ENCODE data around the gene ANKRD13A. TPM values are rescaled to one million over a fixed set of nuclear protein-coding genes. Genes with fewer than 3 reads are reported as not detected.
A peak's percentile ranks its signal among the peaks of the same experiment; 100 is the strongest.

Gene ANKRD13A
- total RNA-seq, 1 experiment from 2014 or later = 34.5 TPM

- Mint-ChIP-seq H3K4me1 (ENCODE audit: low read depth, unreplicated experiment) (peaks cover 11% of the 10 kb centered on the region), H3K9me3 (ENCODE audit: low read depth, unreplicated experiment) (no peaks in the 10 kb centered on the region), H3K4me3 (ENCODE audit: low read depth, unreplicated experiment) (no peak overlapping the region), H3K36me3 (ENCODE audit: insufficient read depth, unreplicated experiment) (peaks cover 16% of the 10 kb centered on the region), H3K27me3 (ENCODE audit: unreplicated experiment) (no peaks in the 10 kb centered on the region), H3K27ac (ENCODE audit: unreplicated experiment) (no peak overlapping the region)
- CTCF ChIA-PET = no interaction called here
- no peak for DNase-seq
- BruUV-seq (replicated peaks) = no TSS peak
- TF ChIP-seq CTCF (IDR thresholded peaks at IDR 0.05; ENCODE audit: unreplicated experiment) = no peak
- intact Hi-C loops (cut with micrococcal nuclease; ENCODE audit: unreplicated experiment) = no loop called here
Observed at GRCh38 chr12:110033888-110034287, 34.7 kb downstream of the ANKRD13A start.

- BruUV-seq (replicated peaks) = no TSS peak
Observed at GRCh38 chr12:110035534-110036104, 36.4 kb downstream of the ANKRD13A start.

DNA sequence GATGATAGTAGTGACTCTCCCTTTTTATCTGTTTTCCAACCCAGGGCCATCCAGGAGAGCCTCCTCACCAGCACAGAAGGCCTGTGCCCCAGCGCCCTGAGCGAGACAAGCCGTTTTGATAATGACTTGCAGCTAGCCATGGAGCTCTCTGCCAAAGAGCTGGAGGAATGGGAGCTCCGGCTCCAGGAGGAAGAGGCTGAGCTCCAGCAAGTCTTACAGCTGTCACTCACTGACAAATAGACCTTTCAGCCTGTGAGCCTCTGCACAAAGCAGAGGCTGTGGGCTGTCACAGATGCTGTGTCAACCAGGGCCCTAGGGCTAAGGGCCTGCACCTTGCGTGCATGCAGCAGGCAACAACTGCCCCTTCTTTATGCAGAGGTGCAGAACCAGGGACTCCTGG lies 38.1 kb downstream of the ANKRD13A start:
- intact Hi-C loops (cut with micrococcal nuclease; ENCODE audit: unreplicated experiment) = loop anchor here (5.0 kb wide), 1 partner anchor 35 kb away; no protein-coding TSS in a partner anchor

More at GRCh38 chr12:110035534-110036104, 36.4 kb downstream of the ANKRD13A start:
- intact Hi-C loops (cut with micrococcal nuclease; ENCODE audit: unreplicated experiment) = loop anchor here (5.0 kb wide), 1 partner anchor 33 kb away; no protein-coding TSS in a partner anchor
- no peak overlapping the region for H3K4me3 Mint-ChIP-seq (ENCODE audit: low read depth, unreplicated experiment)
- H3K4me1 Mint-ChIP-seq (ENCODE audit: low read depth, unreplicated experiment) = peaks cover 25% of the 10 kb centered on the region
- CTCF ChIA-PET = no interaction called here
- H3K9me3 Mint-ChIP-seq (ENCODE audit: low read depth, unreplicated experiment) = no peaks in the 10 kb centered on the region
- peaks cover 32% of the 10 kb centered on the region for H3K36me3 Mint-ChIP-seq (ENCODE audit: insufficient read depth, unreplicated experiment)
- no peak for TF ChIP-seq CTCF (IDR thresholded peaks at IDR 0.05; ENCODE audit: unreplicated experiment)
- no peaks in the 10 kb centered on the region for H3K27me3 Mint-ChIP-seq (ENCODE audit: unreplicated experiment)
- no peak for DNase-seq
- H3K27ac Mint-ChIP-seq (ENCODE audit: unreplicated experiment) = no peak overlapping the region

DNA sequence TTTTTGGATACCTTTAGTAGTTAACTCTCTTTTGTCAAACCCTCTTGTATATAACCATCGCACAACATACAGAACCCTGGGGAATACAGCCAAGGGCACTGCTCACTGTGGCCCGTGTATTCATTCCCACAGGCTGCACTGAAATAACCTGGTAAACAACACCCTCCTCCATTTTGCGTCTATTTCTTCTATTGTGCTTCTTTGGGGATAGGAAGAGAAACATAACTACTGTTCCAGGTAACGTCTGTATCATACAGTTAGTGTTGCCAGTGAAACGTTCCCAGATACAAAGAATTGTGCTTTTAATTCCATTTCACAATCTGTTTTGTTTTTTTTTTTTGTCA lies 39.5 kb downstream of the ANKRD13A start:
- peak overlapping the region; percentile 98 for H3K27ac Mint-ChIP-seq (ENCODE audit: unreplicated experiment)
- no peak for TF ChIP-seq CTCF (IDR thresholded peaks at IDR 0.05; ENCODE audit: unreplicated experiment)
- H3K36me3 Mint-ChIP-seq (ENCODE audit: insufficient read depth, unreplicated experiment) = peaks cover 47% of the 10 kb centered on the region
- H3K27me3 Mint-ChIP-seq (ENCODE audit: unreplicated experiment) = no peaks in the 10 kb centered on the region
- no TSS peak for BruUV-seq (replicated peaks)
- intact Hi-C loops (cut with micrococcal nuclease; ENCODE audit: unreplicated experiment) = loop anchor here (5.0 kb wide), 1 partner anchor 36 kb away; no protein-coding TSS in a partner anchor
- H3K9me3 Mint-ChIP-seq (ENCODE audit: low read depth, unreplicated experiment) = no peaks in the 10 kb centered on the region
- H3K4me1 Mint-ChIP-seq (ENCODE audit: low read depth, unreplicated experiment) = peaks cover 34% of the 10 kb centered on the region
- CTCF ChIA-PET = no interaction called here
- H3K4me3 Mint-ChIP-seq (ENCODE audit: low read depth, unreplicated experiment) = peak overlapping the region; percentile 70
- DNase-seq = no peak

More for the DNA sequence above, 38.1 kb downstream of the ANKRD13A start:
- DNase-seq = no peak
- Mint-ChIP-seq H3K27ac (ENCODE audit: unreplicated experiment) (no peak overlapping the region), H3K4me3 (ENCODE audit: low read depth, unreplicated experiment) (no peak overlapping the region), H3K9me3 (ENCODE audit: low read depth, unreplicated experiment) (no peaks in the 10 kb centered on the region), H3K27me3 (ENCODE audit: unreplicated experiment) (no peaks in the 10 kb centered on the region), H3K4me1 (ENCODE audit: low read depth, unreplicated experiment) (peaks cover 25% of the 10 kb centered on the region), H3K36me3 (ENCODE audit: insufficient read depth, unreplicated experiment) (peaks cover 36% of the 10 kb centered on the region)
- BruUV-seq (replicated peaks) = no TSS peak
- no peak for TF ChIP-seq CTCF (IDR thresholded peaks at IDR 0.05; ENCODE audit: unreplicated experiment)
- CTCF ChIA-PET = no interaction called here
